Measurements from ENCODE around the gene SEC63. TPM values are rescaled to one million over a fixed set of nuclear protein-coding genes. Genes with fewer than 3 reads are reported as not detected.
"Not testable (repeated sequence)": the region's sequence is repeated elsewhere in the genome, so short reads cannot be mapped to it uniquely, and the experiment has no call there.

Gene SEC63
- total RNA-seq, 2 experiments from 2014 or later = 80.3 to 86.7 TPM

DNA sequence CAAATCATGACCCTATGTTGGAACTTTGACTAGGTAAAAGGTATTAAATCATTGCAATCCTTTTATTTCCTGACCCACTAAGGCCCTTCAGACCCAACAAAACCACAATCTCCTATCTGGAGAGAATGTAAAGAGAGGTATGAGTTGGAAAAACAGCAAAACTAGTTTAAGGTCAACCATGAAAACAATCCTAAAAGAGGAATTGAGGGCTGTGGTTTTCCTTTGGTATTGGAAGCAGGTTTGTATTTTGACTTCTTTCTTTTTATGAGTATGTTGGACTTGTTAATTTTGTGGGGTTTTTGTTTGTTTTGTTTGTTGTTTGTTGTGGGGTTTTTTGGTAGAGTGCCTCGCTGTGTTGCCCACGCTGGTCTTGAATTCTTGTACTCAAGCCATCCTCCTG is 4.7 kb upstream of the SEC63 start:
- intact Hi-C loops (cut with DNase I, micrococcal nuclease) = loop anchor here in 1 of 2 experiments (2.0 to 10.0 kb wide), 3 partner anchors 330 to 1722 kb away; no protein-coding TSS in a partner anchor
- POLR2A ChIA-PET = no interaction called here

GRCh38 chr6:107959392-107959791 is 1.4 kb upstream of the SEC63 start:
- Mint-ChIP-seq H3K4me3 (peak overlapping the region; percentile 99), H3K27ac (peak overlapping the region; percentile 82), H3K4me1 (ENCODE audit: low read depth) (peaks cover 32% of the 10 kb centered on the region), H3K27me3 (no peaks in the 10 kb centered on the region), H3K36me3 (ENCODE audit: low read depth) (peaks cover 21% of the 10 kb centered on the region), H3K9me3 (no peaks in the 10 kb centered on the region)
- Histone ChIP-seq H3K4me3 (ENCODE audit: low read length) (no peak overlapping the region), H3K27me3 (ENCODE audit: control insufficient read depth in 1 of 2, insufficient read depth in 2 of 2, low read length in 2 of 2) (no peaks in the 10 kb centered on the region), H3K4me1 (ENCODE audit: insufficient read depth, low read length) (peaks cover 16% of the 10 kb centered on the region), H3K27ac (ENCODE audit: low read depth in 1 of 2, low read length in 2 of 2) (no peak overlapping the region), H3K9me3 (ENCODE audit: control insufficient read depth in 1 of 2, insufficient read depth in 1 of 2, low read length in 2 of 2) (no peaks in the 10 kb centered on the region), H3K36me3 (ENCODE audit: insufficient read depth, low read length) (no peaks in the 10 kb centered on the region)
- ATAC-seq (ENCODE audit: poor library complexity) (no peak), DNase-seq (peak in 1 of 14 experiments; percentile 14)
- TF ChIP-seq CTCF (IDR thresholded peaks at IDR 0.05) = no peak
- ChIA-PET POLR2A (no interaction called here), CTCF (interaction anchor here (0.6 kb wide), 1 partner anchor 91 kb away, joined by 4 read pairs; no protein-coding TSS in a partner anchor)
- intact Hi-C loops (cut with DNase I, micrococcal nuclease) = loop anchor here (2.0 to 10.0 kb wide), 9 partner anchors 115 to 1423 kb away; partner anchors contain the start of genes OSTM1 (in 2 of the 2), BEND3 (in 1 of the 2), CD164 (in 1 of the 2) and CEP57L1 (in 1 of the 2)

More for the DNA sequence above, 4.7 kb upstream of the SEC63 start:
- no peak overlapping the region for H3K27ac Mint-ChIP-seq
- no peak overlapping the region for H3K4me3 Mint-ChIP-seq
- no peaks in the 10 kb centered on the region for H3K9me3 Mint-ChIP-seq
- no peak for DNase-seq
- ATAC-seq (ENCODE audit: poor library complexity) = no peak
- Histone ChIP-seq H3K27ac (ENCODE audit: low read depth in 1 of 2, low read length in 2 of 2) (no peak overlapping the region), H3K9me3 (ENCODE audit: control insufficient read depth in 1 of 2, insufficient read depth in 1 of 2, low read length in 2 of 2) (no peaks in the 10 kb centered on the region), H3K27me3 (ENCODE audit: control insufficient read depth in 1 of 2, insufficient read depth in 2 of 2, low read length in 2 of 2) (no peaks in the 10 kb centered on the region), H3K4me3 (ENCODE audit: low read length) (no peak overlapping the region), H3K4me1 (ENCODE audit: insufficient read depth, low read length) (peaks cover 8% of the 10 kb centered on the region), H3K36me3 (ENCODE audit: insufficient read depth, low read length) (no peaks in the 10 kb centered on the region)
- CTCF ChIA-PET = no interaction called here
- peaks cover 6% of the 10 kb centered on the region for H3K4me1 Mint-ChIP-seq (ENCODE audit: low read depth)
- no peak for TF ChIP-seq CTCF (IDR thresholded peaks at IDR 0.05)
- peaks cover 5% of the 10 kb centered on the region for H3K36me3 Mint-ChIP-seq (ENCODE audit: low read depth)
- no peaks in the 10 kb centered on the region for H3K27me3 Mint-ChIP-seq

- Mint-ChIP-seq H3K4me1 (ENCODE audit: low read depth) (peaks cover 32% of the 10 kb centered on the region), H3K36me3 (ENCODE audit: low read depth) (peaks cover 21% of the 10 kb centered on the region), H3K4me3 (peak overlapping the region; percentile 99), H3K27ac (peak overlapping the region; percentile 82)
- peaks cover 16% of the 10 kb centered on the region for H3K4me1 ChIP-seq (ENCODE audit: insufficient read depth, low read length)
- H3K36me3 ChIP-seq (ENCODE audit: insufficient read depth, low read length); H3K9me3 Mint-ChIP-seq; ATAC-seq (ENCODE audit: poor library complexity); H3K27ac ChIP-seq (ENCODE audit: low read depth in 1 of 2, low read length in 2 of 2); H3K27me3 ChIP-seq (ENCODE audit: control insufficient read depth in 1 of 2, insufficient read depth in 2 of 2, low read length in 2 of 2); H3K9me3 ChIP-seq (ENCODE audit: control insufficient read depth in 1 of 2, insufficient read depth in 1 of 2, low read length in 2 of 2); H3K27me3 Mint-ChIP-seq: not testable (repeated sequence)
- DNase-seq = peak in 1 of 14 experiments; percentile 29
- CTCF ChIA-PET = interaction anchor here (0.6 to 0.7 kb wide), 2 partner anchors 92 to 110 kb away, joined by 4 read pairs; no protein-coding TSS in a partner anchor
- POLR2A ChIA-PET = interaction anchor here (1.0 to 2.3 kb wide), 7 partner anchors 9 to 1136 kb away, joined by 3 to 17 read pairs (median 5); partner anchors contain the start of genes CEP57L1, PDSS2, SESN1 and SNX3
- intact Hi-C loops (cut with DNase I, micrococcal nuclease) = loop anchor here (2.0 to 10.0 kb wide), 9 partner anchors 116 to 1423 kb away; partner anchors contain the start of genes OSTM1 (in 2 of the 2), BEND3 (in 1 of the 2), CD164 (in 1 of the 2) and CEP57L1 (in 1 of the 2)
- peak overlapping the region; percentile 81 for H3K4me3 ChIP-seq (ENCODE audit: low read length)
Measured at GRCh38 chr6:107958689-107959362, 818 bp upstream of the SEC63 start.

Measured in CD4-positive, alpha-beta T cell (primary cell).